ENCODE measurements around the gene EIF4E2. TPM values are rescaled to one million over a fixed set of nuclear protein-coding genes. Genes with fewer than 3 reads are reported as not detected.

Gene EIF4E2
- total and polyA plus RNA-seq, 9 donors = 18.6 to 111 (median 42.8) TPM

DNA sequence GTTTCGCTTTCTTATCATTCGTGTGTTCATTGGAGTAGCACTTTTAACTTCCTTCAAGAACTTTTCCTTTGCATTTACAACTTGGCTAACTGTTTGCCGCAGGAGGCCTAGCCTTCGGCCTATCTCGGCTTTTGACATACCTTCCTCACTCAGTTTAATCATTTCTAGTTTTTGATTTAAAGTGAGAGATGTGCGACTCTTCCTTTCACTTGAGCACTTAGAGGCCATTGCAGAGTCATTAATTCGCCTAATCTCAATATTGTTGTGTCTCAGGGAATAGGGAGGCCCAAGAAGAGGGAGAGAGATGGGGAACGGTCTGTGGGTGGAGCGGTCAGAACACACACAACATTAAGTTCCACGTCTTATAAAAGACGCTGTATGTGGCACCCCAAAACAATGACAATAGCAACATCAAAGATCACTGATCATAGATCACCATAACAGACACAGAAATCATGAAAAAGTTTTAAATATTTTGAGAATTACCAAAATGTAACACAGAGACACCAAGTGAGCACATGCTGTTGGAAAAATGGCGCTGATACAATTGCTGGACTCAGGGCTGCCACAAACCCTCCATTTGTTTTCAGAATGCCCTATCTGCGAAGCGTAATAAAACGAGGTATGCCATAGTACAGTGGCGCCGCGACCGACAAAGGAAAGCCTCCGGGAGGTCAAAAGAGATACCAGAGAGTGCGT, 685 bp upstream of the EIF4E2 start:
- TF ChIP-seq POLR2A (IDR thresholded peaks at IDR 0.05) = no peak
- no peak for TF ChIP-seq EP300 (IDR thresholded peaks at IDR 0.05)
- no peak for TF ChIP-seq CTCF (IDR thresholded peaks at IDR 0.05)
- Histone ChIP-seq H3K36me3 (no peaks in the 10 kb centered on the region), H3K27me3 (no peaks in the 10 kb centered on the region), H3K9me3 (no peaks in the 10 kb centered on the region), H3K4me1 (ENCODE audit: insufficient read depth) (peaks cover 2% of the 10 kb centered on the region), H3K27ac (peak overlapping the region; percentile 48 to 82), H3K4me3 (peak overlapping the region; percentile 99)
- DNase-seq = no peak
- WGBS, 3 donors = 37 to 41% (median 39%) methylated on average over 21 of the region's 21 CpGs
- intact Hi-C loops (cut with DNase I) = no loop called here

- H3K27ac ChIP-seq = peak overlapping the region in 1 of 2 donors; percentile 82
- no peaks in the 10 kb centered on the region for H3K9me3 ChIP-seq
- 10 to 12% (median 10%) methylated on average over 7 of the region's 7 CpGs for WGBS, 3 donors
- peak overlapping the region; percentile 99 for H3K4me3 ChIP-seq
- H3K36me3 ChIP-seq = no peaks in the 10 kb centered on the region
- no peaks in the 10 kb centered on the region for H3K27me3 ChIP-seq
- DNase-seq = no peak
- intact Hi-C loops (cut with DNase I) = no loop called here
- peaks cover 2% of the 10 kb centered on the region for H3K4me1 ChIP-seq (ENCODE audit: insufficient read depth)
- TF ChIP-seq POLR2A (IDR thresholded peaks at IDR 0.05) = no peak
- TF ChIP-seq CTCF (IDR thresholded peaks at IDR 0.05) = no peak
- no peak for TF ChIP-seq EP300 (IDR thresholded peaks at IDR 0.05)
Measured at GRCh38 chr2:232551250-232551638, 755 bp downstream of the EIF4E2 start.

DNA sequence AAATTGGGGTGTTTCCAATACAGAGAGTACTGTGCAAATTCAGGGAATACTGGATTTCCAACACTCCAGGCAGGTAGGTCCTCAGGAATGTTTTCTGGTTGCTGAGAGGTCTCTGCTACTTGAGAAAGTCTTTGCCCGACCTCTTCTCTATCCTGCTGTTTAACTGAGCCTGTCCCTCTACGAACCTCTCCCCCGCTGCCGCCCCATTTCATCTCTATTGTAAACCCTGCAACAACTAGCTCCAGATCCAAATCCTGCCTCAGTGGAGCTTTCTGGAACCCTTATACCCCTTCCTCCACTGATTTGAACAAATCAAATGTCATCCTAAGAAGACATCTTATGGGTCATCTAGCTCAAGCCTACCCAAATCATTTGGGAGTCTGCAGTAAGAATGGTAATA, 1.3 kb downstream of the EIF4E2 start:
- DNase-seq = no peak
- H3K36me3 ChIP-seq = no peaks in the 10 kb centered on the region
- intact Hi-C loops (cut with DNase I) = no loop called here
- no peak overlapping the region for H3K27ac ChIP-seq
- WGBS, 3 donors = 86 to 94% (median 93%) methylated on average over 4 of the region's 4 CpGs
- peaks cover 2% of the 10 kb centered on the region for H3K4me1 ChIP-seq (ENCODE audit: insufficient read depth)
- no peaks in the 10 kb centered on the region for H3K9me3 ChIP-seq
- no peak for TF ChIP-seq CTCF (IDR thresholded peaks at IDR 0.05)
- no peak for TF ChIP-seq EP300 (IDR thresholded peaks at IDR 0.05)
- no peak for TF ChIP-seq POLR2A (IDR thresholded peaks at IDR 0.05)
- H3K27me3 ChIP-seq = no peaks in the 10 kb centered on the region
- H3K4me3 ChIP-seq = peak overlapping the region; percentile 99

- intact Hi-C loops (cut with DNase I) = no loop called here
- Histone ChIP-seq H3K4me1 (ENCODE audit: insufficient read depth) (peaks cover 2% of the 10 kb centered on the region), H3K36me3 (no peaks in the 10 kb centered on the region), H3K9me3 (no peaks in the 10 kb centered on the region), H3K27ac (no peak overlapping the region), H3K27me3 (no peaks in the 10 kb centered on the region), H3K4me3 (no peak overlapping the region)
- DNase-seq = no peak
- 76 to 83% (median 80%) methylated on average over 3 of the region's 3 CpGs for WGBS, 3 donors
- TF ChIP-seq POLR2A (IDR thresholded peaks at IDR 0.05) = no peak
- TF ChIP-seq CTCF (IDR thresholded peaks at IDR 0.05) = no peak
- TF ChIP-seq EP300 (IDR thresholded peaks at IDR 0.05) = no peak
Measured at GRCh38 chr2:232556426-232556825, 5.9 kb downstream of the EIF4E2 start.

Data from ovary (tissue), 9 donors.